ENCODE data around the gene WDR55. TPM values are rescaled to one million over a fixed set of nuclear protein-coding genes. Genes with fewer than 3 reads are reported as not detected.
"Not testable (repeated sequence)": the region's sequence is repeated elsewhere in the genome, so short reads cannot be mapped to it uniquely, and the experiment has no call there.

Gene WDR55
- total and polyA plus RNA-seq, 2 of the 4 experiments (the other 2 are of a cell fraction): 19.0 to 20.4 TPM

GRCh38 chr5:140720738-140721137, 56.0 kb downstream of the WDR55 start:
- H3K4me3 ChIP-seq (ENCODE audit: insufficient read depth, low read depth, low read length); H3K4me1 ChIP-seq (ENCODE audit: control insufficient read depth, insufficient read depth, low read length); H4K8ac ChIP-seq (ENCODE audit: low read depth in 2 of 2, low read length in 2 of 2); H3K23ac ChIP-seq (ENCODE audit: low read depth, low read length); POLR2A ChIA-PET (ENCODE audit: unreplicated experiment); BruUV-seq (replicated peaks); H3K36me3 ChIP-seq (ENCODE audit: control insufficient read depth, insufficient read depth, low read length); H2BK15ac ChIP-seq (ENCODE audit: low read depth, low read length); ATAC-seq (ENCODE audit: low read depth); H3K9me1 ChIP-seq (ENCODE audit: insufficient read depth, low read length); H3K4me2 ChIP-seq (ENCODE audit: low read depth, low read length); dilution Hi-C loops (cut with HindIII; ENCODE audit: low sequenced_read_pairs, unreplicated experiment); H3K9me3 ChIP-seq (ENCODE audit: control insufficient read depth, insufficient read depth, low read length); H2BK5ac ChIP-seq (ENCODE audit: low read depth, low read length, poor library complexity, severe bottlenecking); H3K56ac ChIP-seq (ENCODE audit: extremely low read depth, insufficient read depth, low read length); H3K27ac ChIP-seq (ENCODE audit: insufficient read depth, low read length); H2AK5ac ChIP-seq (ENCODE audit: low read depth, low read length); H3K18ac ChIP-seq (ENCODE audit: low read depth, low read length); H4K91ac ChIP-seq (ENCODE audit: insufficient read depth, low read depth, low read length); DNase-seq; H3K9ac ChIP-seq (ENCODE audit: low read depth, low read length); H4K20me1 ChIP-seq (ENCODE audit: insufficient read depth, low read length); H3K27me3 ChIP-seq (ENCODE audit: control insufficient read depth, insufficient read depth, low read length); H4K5ac ChIP-seq (ENCODE audit: low read depth, low read length); H3K14ac ChIP-seq (replicated peaks; ENCODE audit: low read depth, low read length); H2BK20ac ChIP-seq (ENCODE audit: low read depth, low read length); H2AFZ ChIP-seq (replicated peaks; ENCODE audit: low read length, poor library complexity); H2AK9ac ChIP-seq (replicated peaks; ENCODE audit: low read depth, low read length, poor library complexity); H2BK120ac ChIP-seq (ENCODE audit: low read depth, low read length); H3K79me1 ChIP-seq (ENCODE audit: low read depth in 1 of 2, low read length in 2 of 2); H3K4ac ChIP-seq (ENCODE audit: low read depth, low read length); in situ Hi-C loops (cut with MboI; ENCODE audit: low sequenced_read_pairs): not testable (repeated sequence)
- intact Hi-C loops (cut with micrococcal nuclease): loop anchor here (1.0 to 10.0 kb wide), 3 partner anchors 347 to 476 kb away; no protein-coding TSS in a partner anchor
- no CpG with 5 or more reads among the region's 6 CpGs for WGBS, 2 experiments (ENCODE audit: extremely low coverage in 2 of 2, insufficient read length in 1 of 2)
- CTCF ChIA-PET: interaction anchor here (0.6 kb wide), 1 partner anchor 8 kb away, joined by 7 read pairs; no protein-coding TSS in a partner anchor

GRCh38 chr5:140721395-140721794, 56.7 kb downstream of the WDR55 start:
- ATAC-seq (ENCODE audit: low read depth); H3K9me3 ChIP-seq (ENCODE audit: control insufficient read depth, insufficient read depth, low read length); H2BK20ac ChIP-seq (ENCODE audit: low read depth, low read length); H4K5ac ChIP-seq (ENCODE audit: low read depth, low read length); H2AFZ ChIP-seq (replicated peaks; ENCODE audit: low read length, poor library complexity); H3K36me3 ChIP-seq (ENCODE audit: control insufficient read depth, insufficient read depth, low read length); H3K27me3 ChIP-seq (ENCODE audit: control insufficient read depth, insufficient read depth, low read length); H3K18ac ChIP-seq (ENCODE audit: low read depth, low read length); DNase-seq; H3K4me1 ChIP-seq (ENCODE audit: control insufficient read depth, insufficient read depth, low read length); H3K14ac ChIP-seq (replicated peaks; ENCODE audit: low read depth, low read length); H3K79me1 ChIP-seq (ENCODE audit: low read depth in 1 of 2, low read length in 2 of 2); H2AK5ac ChIP-seq (ENCODE audit: low read depth, low read length); H3K9me1 ChIP-seq (ENCODE audit: insufficient read depth, low read length); BruUV-seq (replicated peaks); H3K23ac ChIP-seq (ENCODE audit: low read depth, low read length); H2BK120ac ChIP-seq (ENCODE audit: low read depth, low read length); H3K27ac ChIP-seq (ENCODE audit: insufficient read depth, low read length); POLR2A ChIA-PET (ENCODE audit: unreplicated experiment); dilution Hi-C loops (cut with HindIII; ENCODE audit: low sequenced_read_pairs, unreplicated experiment); H2AK9ac ChIP-seq (replicated peaks; ENCODE audit: low read depth, low read length, poor library complexity); H4K20me1 ChIP-seq (ENCODE audit: insufficient read depth, low read length); CTCF ChIA-PET; H3K56ac ChIP-seq (ENCODE audit: extremely low read depth, insufficient read depth, low read length); H4K91ac ChIP-seq (ENCODE audit: insufficient read depth, low read depth, low read length); H2BK5ac ChIP-seq (ENCODE audit: low read depth, low read length, poor library complexity, severe bottlenecking); H2BK15ac ChIP-seq (ENCODE audit: low read depth, low read length); H3K4me3 ChIP-seq (ENCODE audit: insufficient read depth, low read depth, low read length); H3K9ac ChIP-seq (ENCODE audit: low read depth, low read length); H3K4me2 ChIP-seq (ENCODE audit: low read depth, low read length); H4K8ac ChIP-seq (ENCODE audit: low read depth in 2 of 2, low read length in 2 of 2); in situ Hi-C loops (cut with MboI; ENCODE audit: low sequenced_read_pairs); H3K4ac ChIP-seq (ENCODE audit: low read depth, low read length): not testable (repeated sequence)
- WGBS, 2 experiments (ENCODE audit: extremely low coverage in 2 of 2, insufficient read length in 1 of 2): no CpG with 5 or more reads among the region's 5 CpGs
- intact Hi-C loops (cut with micrococcal nuclease): loop anchor here (2.0 to 10.0 kb wide), 2 partner anchors 359 to 477 kb away; no protein-coding TSS in a partner anchor
